ENCODE data around the gene ZNF236.
"Not testable (repeated sequence)": the region's sequence is repeated elsewhere in the genome, so short reads cannot be mapped to it uniquely, and the experiment has no call there.

Gene ZNF236

GRCh38 chr18:76953156-76953555 lies 130.8 kb downstream of the ZNF236 start:
- DNase-seq = no peak

GRCh38 chr18:76953583-76954233 lies 131.4 kb downstream of the ZNF236 start:
- DNase-seq = no peak

GRCh38 chr18:76955524-76956170 lies 133.3 kb downstream of the ZNF236 start:
- no peak for DNase-seq

- DNase-seq = no peak
Observed at GRCh38 chr18:76956648-76957047, 134.3 kb downstream of the ZNF236 start.

- no peak for DNase-seq
Observed at GRCh38 chr18:76957384-76958355, 135.3 kb downstream of the ZNF236 start.

GRCh38 chr18:76958692-76959341 lies 136.5 kb downstream of the ZNF236 start:
- DNase-seq = no peak

- no peak for DNase-seq
Observed at GRCh38 chr18:76959605-76960004, 137.2 kb downstream of the ZNF236 start.

- peak in 1 of 2 experiments; percentile 7 for DNase-seq
Observed at GRCh38 chr18:76960528-76961035, 138.2 kb downstream of the ZNF236 start.

- no peak for DNase-seq
Observed at GRCh38 chr18:76962851-76963250, 140.5 kb downstream of the ZNF236 start.

GRCh38 chr18:76963936-76964335 lies 141.6 kb downstream of the ZNF236 start:
- DNase-seq = no peak

GRCh38 chr18:76965555-76966151 lies 143.3 kb downstream of the ZNF236 start:
- not testable (repeated sequence) for DNase-seq

- DNase-seq = not testable (repeated sequence)
Observed at GRCh38 chr18:76967299-76967698, 144.9 kb downstream of the ZNF236 start.

- DNase-seq = no peak
Observed at GRCh38 chr18:76967721-76968472, 145.5 kb downstream of the ZNF236 start.

- no peak for DNase-seq
Observed at GRCh38 chr18:76970770-76971559, 148.6 kb downstream of the ZNF236 start.

- no peak for DNase-seq
Observed at GRCh38 chr18:76972241-76972640, 149.9 kb downstream of the ZNF236 start.

GRCh38 chr18:76972846-76973519 lies 150.6 kb downstream of the ZNF236 start:
- DNase-seq = no peak

GRCh38 chr18:76973520-76974266 lies 151.3 kb downstream of the ZNF236 start:
- no peak for DNase-seq

GRCh38 chr18:76974386-76974785 lies 152.0 kb downstream of the ZNF236 start:
- DNase-seq = no peak

- no peak for DNase-seq
Observed at GRCh38 chr18:76975577-76976110, 153.3 kb downstream of the ZNF236 start.

Measured in NCI-H526 (cell line).